GM12878 (cell line): ENCODE results near the gene LRRC59. TPM values are rescaled to one million over a fixed set of nuclear protein-coding genes. Genes with fewer than 3 reads are reported as not detected.
"Not testable (repeated sequence)": the region's sequence is repeated elsewhere in the genome, so short reads cannot be mapped to it uniquely, and the experiment has no call there.

ENCODE experiments used
- ATAC-seq: fragments of 200-7000 bp; cut with Tn5 transposase; 3 replicates; pipeline ENCODE4 v1.9.1; 2020; ENCODE audit warnings: mild to moderate bottlenecking, moderate library complexity
- BruUV-seq: library from RNA; stranded (reverse); fragments of 400-500 nt; replicated peaks from 2 replicates; lab custom pipeline; 2021; lab: Mats Ljungman, UMichigan
- CTCF ChIA-PET: fragments of 300-600 bp; sonication (Branson Sonifier 250); formaldehyde crosslinking; extraction: SDS; loops from one replicate; lab custom pipeline; 2021; ENCODE audit warnings: inconsistent platforms; lab: Yijun Ruan, JAX
- POLR2A ChIA-PET: fragments of 350-600 bp; formaldehyde crosslinking; extraction: SDS; loops from one replicate; lab custom pipeline; 2021; ENCODE audit warnings: inconsistent platforms; lab: Charles Lee
- RAD21 ChIA-PET: fragments of 300-600 bp; sonication (Branson Sonifier 250); formaldehyde crosslinking; loops from one replicate; lab custom pipeline; 2023; ENCODE audit warnings: antibody characterized with exemption; ENCODE audit not compliant: unreplicated experiment; lab: Charles Lee
- SMC1A ChIA-PET: fragments of 300-600 bp; sonication (Branson Sonifier 250); formaldehyde crosslinking; loops from one replicate; lab custom pipeline; 2023; ENCODE audit not compliant: unreplicated experiment, uncharacterized antibody; lab: Charles Lee
- DNase-seq: peaks from one replicate; pipeline ENCODE4 v3.0.0-alpha.2; 2011; ENCODE audit warnings: low read depth, low spot score
- FAIRE-seq: peaks from 3 replicates; lab custom pipeline; 2011; peaks lifted over from hg19 to GRCh38; lab: Jason Lieb, UNC
- H2AFZ ChIP-seq: 2 replicates; pipeline ENCODE4 v1.6.0; 2011; ENCODE audit warnings: low read depth, low read length, control low read depth; ENCODE audit not compliant: control insufficient read depth
- H3K27ac ChIP-seq: 2 replicates; pipeline ENCODE4 v1.5.1; 2011; ENCODE audit warnings: control low read depth; ENCODE audit not compliant: control insufficient read depth, insufficient read depth
- H3K27me3 ChIP-seq, 2 experiments: replicated peaks in 1 of 2; 2 replicates each; pipeline versions ENCODE4 v1.6.0 to v1.6.1; 2011; ENCODE audit warnings: low read length in 1 of 2; ENCODE audit not compliant: control insufficient read depth in 2 of 2, insufficient read depth in 2 of 2
- H3K36me3 ChIP-seq, 2 experiments: 2 replicates each; pipeline ENCODE4 v1.5.1; 2011; ENCODE audit warnings: low read length in 1 of 2; ENCODE audit not compliant: control insufficient read depth in 2 of 2, insufficient read depth in 2 of 2
- H3K4me1 ChIP-seq: 2 replicates; pipeline ENCODE4 v1.6.1; 2011; ENCODE audit warnings: mild to moderate bottlenecking, low read length, moderate library complexity, mixed read lengths; ENCODE audit not compliant: control insufficient read depth, insufficient read depth
- H3K4me2 ChIP-seq: 2 replicates; pipeline ENCODE4 v1.6.0; 2011; ENCODE audit warnings: control low read depth; ENCODE audit not compliant: control insufficient read depth, insufficient read depth
- H3K4me3 ChIP-seq: fragments of 200-600 bp; sonication (generic); 2 replicates; pipeline ENCODE4 v1.5.1; 2016
- H3K79me2 ChIP-seq: 2 replicates; pipeline ENCODE4 v1.6.0; 2011; ENCODE audit warnings: low read length; ENCODE audit not compliant: control insufficient read depth, insufficient read depth
- H3K9ac ChIP-seq: 2 replicates; pipeline ENCODE4 v1.8.0; 2011; ENCODE audit warnings: low read length, control low read depth, mixed read lengths; ENCODE audit not compliant: control insufficient read depth, insufficient read depth
- H3K9me3 ChIP-seq: replicated peaks from 3 replicates; pipeline ENCODE4 v1.5.1; 2011; ENCODE audit warnings: mild to moderate bottlenecking, low read length; ENCODE audit not compliant: control insufficient read depth, insufficient read depth
- H4K20me1 ChIP-seq: 2 replicates; pipeline ENCODE4 v1.6.0; 2011; ENCODE audit not compliant: control insufficient read depth, insufficient read depth
- PAX8 ChIP-seq: fragments of 450-650 bp; IDR thresholded peaks from 2 replicates; pipeline ENCODE4 v1.6.1; 2017; ENCODE audit warnings: mild to moderate bottlenecking, moderate library complexity
- RBBP5 ChIP-seq: fragments of 200-600 bp; sonication (generic); conservative IDR thresholded peaks from 2 replicates; pipeline ENCODE4 v1.6.1; 2016
- YBX1 ChIP-seq: fragments of 450-650 bp; IDR thresholded peaks from 2 replicates; pipeline ENCODE4 v1.6.1; 2016; ENCODE audit warnings: antibody characterized with exemption
- WGBS: methylation state at CpG from one replicate; pipeline ENCODE4 v1.1.6; 2016; ENCODE audit warnings: low lambda C conversion rate; ENCODE audit not compliant: insufficient replicate concordance, insufficient coverage; ENCODE audit errors: missing lambda C conversion rate; 5-methylcytosine and 5-hydroxymethylcytosine counted together
- in situ Hi-C: fragments of 300-500 bp; cut with MboI; formaldehyde crosslinking; loops from 9 replicates; pipeline ENCODE4 v1.14.3; 2018; ENCODE audit warnings: mixed read lengths
- intact Hi-C: fragments of 100-400 bp; cut with micrococcal nuclease; formaldehyde crosslinking; loops from one replicate; pipeline ENCODE4 v1.14.2; 2022; ENCODE audit not compliant: unreplicated experiment
- polyA plus RNA-seq, 11 experiments: library from polyadenylated mRNA; depleted of rRNA in 4 of 11; unstranded in 6 of 11; stranded (reverse) in 5 of 11; fragments of >200 nt; fragmentation: Nextera tagmentation in 4 of 11; fragmentation: Illumina TruSeq in 1 of 11; extraction: Ambion mirVana in 4 of 11; extraction: Trizol in 1 of 11; gene quantifications; 1 replicate in 1 of 11; 2 replicates in 10 of 11; pipeline versions ENCODE4 v1.2.1 to v1.2.3, GENCODE V29; 2011 to 2016; ENCODE audit warnings: inconsistent platforms in 2 of 11, missing spikeins in 2 of 11, low read depth in 1 of 11
- total RNA-seq, 4 experiments: library from RNA; depleted of rRNA in 3 of 4; stranded (reverse); fragments of >200 nt in 3 of 4; fragmentation: Illumina TruSeq in 1 of 4; extraction: Trizol in 1 of 4; gene quantifications; 2 replicates each; pipeline versions ENCODE4 v1.2.1 to v1.2.3, GENCODE V29; 2013 to 2021
- TF ChIP-seq, protein P1 (sequence below): fragments of 450-650 bp; formaldehyde crosslinking; IDR thresholded peaks from 2 replicates; pipeline ENCODE4 v1.4.0; 2020; ENCODE audit warnings: mild to moderate bottlenecking, moderate library complexity

LRRC59 gene
- total and polyA plus RNA-seq, 10 of the 15 experiments (the other 5 are each of a cell fraction or from before 2014, with no cell fraction given): 8.8 to 82.2 (median 63.0) TPM

- H3K4me2 ChIP-seq: peak overlapping the region; percentile 77; the same call in 1 of the 2 replicates
- DNase-seq (no peak), FAIRE-seq (no peak)
- ChIA-PET SMC1A (interaction anchor here (0.6 to 2.6 kb wide), 9 partner anchors 9 to 329 kb away, joined by 3 to 22 read pairs (median 4); partner anchors contain the start of gene LRRC59), CTCF (interaction anchor here (1.0 to 3.9 kb wide), 8 partner anchors 9 to 59 kb away, joined by 3 to 50 read pairs (median 5); partner anchors contain the start of gene LRRC59), POLR2A (interaction anchor here (0.5 to 2.4 kb wide), 8 partner anchors 24 to 703 kb away, joined by 3 to 31 read pairs (median 4); partner anchors contain the start of gene LRRC59)
- no peaks in the 10 kb centered on the region for H3K79me2 ChIP-seq
- intact Hi-C loops: loop anchor here (1.0 kb wide), 1 partner anchor 23 kb away; the partner anchor contains the start of gene LRRC59
- H3K36me3 ChIP-seq: no peaks in the 10 kb centered on the region
- peaks cover 19% of the 10 kb centered on the region for H3K4me1 ChIP-seq
- no peaks in the 10 kb centered on the region for H3K9me3 ChIP-seq
- BruUV-seq: no TSS peak
- H3K27me3 ChIP-seq: no peaks in the 10 kb centered on the region
- H4K20me1 ChIP-seq: no peaks in the 10 kb centered on the region
- 0 out of 2 replicates have a peak, but pooled peaks have one; percentile 7 for TF ChIP-seq PAX8
- TF ChIP-seq, protein P1, sequence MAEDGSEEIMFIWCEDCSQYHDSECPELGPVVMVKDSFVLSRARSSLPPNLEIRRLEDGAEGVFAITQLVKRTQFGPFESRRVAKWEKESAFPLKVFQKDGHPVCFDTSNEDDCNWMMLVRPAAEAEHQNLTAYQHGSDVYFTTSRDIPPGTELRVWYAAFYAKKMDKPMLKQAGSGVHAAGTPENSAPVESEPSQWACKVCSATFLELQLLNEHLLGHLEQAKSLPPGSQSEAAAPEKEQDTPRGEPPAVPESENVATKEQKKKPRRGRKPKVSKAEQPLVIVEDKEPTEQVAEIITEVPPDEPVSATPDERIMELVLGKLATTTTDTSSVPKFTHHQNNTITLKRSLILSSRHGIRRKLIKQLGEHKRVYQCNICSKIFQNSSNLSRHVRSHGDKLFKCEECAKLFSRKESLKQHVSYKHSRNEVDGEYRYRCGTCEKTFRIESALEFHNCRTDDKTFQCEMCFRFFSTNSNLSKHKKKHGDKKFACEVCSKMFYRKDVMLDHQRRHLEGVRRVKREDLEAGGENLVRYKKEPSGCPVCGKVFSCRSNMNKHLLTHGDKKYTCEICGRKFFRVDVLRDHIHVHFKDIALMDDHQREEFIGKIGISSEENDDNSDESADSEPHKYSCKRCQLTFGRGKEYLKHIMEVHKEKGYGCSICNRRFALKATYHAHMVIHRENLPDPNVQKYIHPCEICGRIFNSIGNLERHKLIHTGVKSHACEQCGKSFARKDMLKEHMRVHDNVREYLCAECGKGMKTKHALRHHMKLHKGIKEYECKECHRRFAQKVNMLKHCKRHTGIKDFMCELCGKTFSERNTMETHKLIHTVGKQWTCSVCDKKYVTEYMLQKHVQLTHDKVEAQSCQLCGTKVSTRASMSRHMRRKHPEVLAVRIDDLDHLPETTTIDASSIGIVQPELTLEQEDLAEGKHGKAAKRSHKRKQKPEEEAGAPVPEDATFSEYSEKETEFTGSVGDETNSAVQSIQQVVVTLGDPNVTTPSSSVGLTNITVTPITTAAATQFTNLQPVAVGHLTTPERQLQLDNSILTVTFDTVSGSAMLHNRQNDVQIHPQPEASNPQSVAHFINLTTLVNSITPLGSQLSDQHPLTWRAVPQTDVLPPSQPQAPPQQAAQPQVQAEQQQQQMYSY (CRISPR knock-in tag): no peak
- TF ChIP-seq RBBP5: no peak
- TF ChIP-seq YBX1: no peak
- TF ChIP-seq, all 136 proteins: peak for 1
- Histone ChIP-seq H3K4me3 (peak overlapping the region; percentile 14; the same call in 1 of the 2 replicates), H3K9ac (no peak overlapping the region; the same call in 1 of the 2 replicates), H3K27ac (peak overlapping the region; percentile 80; the same call in 1 of the 2 replicates), H2AFZ (peak overlapping the region; percentile 72)
- no peak for ATAC-seq
- in situ Hi-C loops: no loop called here
- RAD21 ChIA-PET: interaction anchor here (0.7 to 2.4 kb wide), 4 partner anchors 23 to 250 kb away, joined by 4 to 14 read pairs (median 8); partner anchors contain the start of gene LRRC59
- 97% methylated on average over 6 of the region's 6 CpGs for WGBS
Measured at GRCh38 chr17:50420419-50421112, 23.2 kb upstream of the LRRC59 start.

DNA sequence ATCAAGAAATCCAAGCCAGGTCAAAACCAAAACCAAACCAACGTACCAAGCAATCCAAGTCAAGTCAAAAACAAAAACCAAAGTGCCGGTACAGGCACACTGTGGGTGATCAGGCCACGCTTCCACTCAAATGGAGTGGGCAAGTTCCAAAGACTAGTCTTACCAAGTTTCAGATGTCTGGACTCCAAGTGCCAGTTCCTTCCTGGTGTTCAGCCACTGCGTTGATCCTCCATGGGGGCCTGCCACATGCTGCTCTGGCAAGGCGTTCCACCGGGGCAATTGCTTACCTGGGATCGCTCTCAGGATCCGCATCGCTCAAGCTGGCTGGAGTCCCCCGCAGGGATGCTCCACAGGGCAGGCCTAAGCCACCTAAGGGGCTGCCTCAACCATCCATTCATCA, 22.3 kb upstream of the LRRC59 start:
- RAD21 ChIA-PET, H3K9ac ChIP-seq, H3K36me3 ChIP-seq, H2AFZ ChIP-seq, H3K79me2 ChIP-seq, H3K27ac ChIP-seq, FAIRE-seq, H3K4me2 ChIP-seq, POLR2A ChIA-PET, H3K4me3 ChIP-seq, DNase-seq, ATAC-seq, BruUV-seq, H4K20me1 ChIP-seq, H3K9me3 ChIP-seq, intact Hi-C loops, in situ Hi-C loops, H3K27me3 ChIP-seq: not testable (repeated sequence)
- ChIA-PET CTCF (interaction anchor here (1.7 to 3.9 kb wide), 2 partner anchors 10 to 23 kb away, joined by 7 to 50 read pairs; partner anchors contain the start of gene LRRC59), SMC1A (interaction anchor here (1.6 to 2.6 kb wide), 2 partner anchors 22 to 58 kb away, joined by 6 to 22 read pairs; partner anchors contain the start of gene LRRC59)
- peaks cover 12% of the 10 kb centered on the region for H3K4me1 ChIP-seq
- 89% methylated on average over 10 of the region's 10 CpGs for WGBS
